Colonic mucosa (tissue), 4 donors: ENCODE data around the gene UTS2B. TPM values are rescaled to one million over a fixed set of nuclear protein-coding genes. Genes with fewer than 3 reads are reported as not detected.

Experiments
- DNase-seq: peaks from one replicate; pipeline ENCODE4 v3.0.0-alpha.2; 2020
- H3K27ac ChIP-seq: fragments of 200-600 bp; one replicate; pipeline ENCODE4 v1.8.0; 2021
- H3K27me3 ChIP-seq: fragments of 200-600 bp; one replicate; pipeline ENCODE4 v1.8.0; 2021
- H3K36me3 ChIP-seq: fragments of 200-600 bp; one replicate; pipeline ENCODE4 v1.8.0; 2021
- H3K4me1 ChIP-seq: fragments of 200-600 bp; one replicate; pipeline ENCODE4 v1.8.0; 2021; ENCODE audit warnings: mild to moderate bottlenecking
- H3K4me3 ChIP-seq: fragments of 200-600 bp; one replicate; pipeline ENCODE4 v1.8.0; 2021
- H3K9ac ChIP-seq, 2 donors: one replicate each; pipeline ENCODE4 v1.7.0; 2013; ENCODE audit warnings: control low read depth in 2 of 2, low read depth in 2 of 2, low read length in 2 of 2
- H3K9me3 ChIP-seq: fragments of 200-600 bp; one replicate; pipeline ENCODE4 v1.8.0; 2021
- intact Hi-C: fragments of 100-400 bp; cut with DNase I; formaldehyde crosslinking; loops from one replicate; pipeline ENCODE4 v1.14.1; 2022
- total RNA-seq, 2 donors: library from RNA; stranded (reverse); fragmentation: NEBNext Ultra II Directional in 1 of 2; extraction: Animal tissue kit (Norgen Biotek cat#: 25700) in 1 of 2; gene quantifications; one replicate each; pipeline ENCODE4 v1.2.1, GENCODE V29; 2021
- TF ChIP-seq, protein P1 (sequence below): fragments of 200-600 bp; IDR thresholded peaks from one replicate; pipeline ENCODE4 v1.8.0; 2022; ENCODE audit warnings: antibody characterized with exemption, mild to moderate bottlenecking
- donor health status: healthy.
- donor health status: DM: no; HTN: no; CAD: no.
- donor health status: DM: no; HTN: no; CAD: no.

Gene UTS2B
- total RNA-seq, 2 donors from 2014 or later = 0.69 TPM; not detected in 1

DNA sequence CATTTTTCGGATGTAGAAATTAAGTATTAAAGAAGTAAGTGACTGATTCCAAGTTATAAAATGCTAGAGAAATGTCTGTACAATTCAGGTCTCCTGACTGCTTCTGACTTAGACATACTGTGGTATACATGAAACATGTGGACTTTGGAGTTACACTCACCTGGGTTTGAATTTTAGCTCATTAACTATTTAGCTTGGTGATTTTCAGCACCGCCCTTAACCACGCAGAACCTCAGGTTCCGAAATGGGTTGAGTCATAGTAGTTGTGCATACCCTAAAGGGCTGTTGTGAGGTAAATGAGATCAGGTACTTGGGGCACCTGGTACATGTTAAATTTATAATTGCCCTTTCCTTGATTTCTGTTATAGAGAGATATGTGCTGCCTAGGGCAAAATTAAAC is 32.9 kb upstream of the UTS2B start:
- intact Hi-C loops = no loop called here
- no peaks in the 10 kb centered on the region for H3K27me3 ChIP-seq
- H3K4me1 ChIP-seq = no peaks in the 10 kb centered on the region
- peaks cover 7% of the 10 kb centered on the region for H3K36me3 ChIP-seq
- H3K9me3 ChIP-seq = no peaks in the 10 kb centered on the region
- H3K4me3 ChIP-seq = no peak overlapping the region
- no peak for DNase-seq
- TF ChIP-seq, protein P1, sequence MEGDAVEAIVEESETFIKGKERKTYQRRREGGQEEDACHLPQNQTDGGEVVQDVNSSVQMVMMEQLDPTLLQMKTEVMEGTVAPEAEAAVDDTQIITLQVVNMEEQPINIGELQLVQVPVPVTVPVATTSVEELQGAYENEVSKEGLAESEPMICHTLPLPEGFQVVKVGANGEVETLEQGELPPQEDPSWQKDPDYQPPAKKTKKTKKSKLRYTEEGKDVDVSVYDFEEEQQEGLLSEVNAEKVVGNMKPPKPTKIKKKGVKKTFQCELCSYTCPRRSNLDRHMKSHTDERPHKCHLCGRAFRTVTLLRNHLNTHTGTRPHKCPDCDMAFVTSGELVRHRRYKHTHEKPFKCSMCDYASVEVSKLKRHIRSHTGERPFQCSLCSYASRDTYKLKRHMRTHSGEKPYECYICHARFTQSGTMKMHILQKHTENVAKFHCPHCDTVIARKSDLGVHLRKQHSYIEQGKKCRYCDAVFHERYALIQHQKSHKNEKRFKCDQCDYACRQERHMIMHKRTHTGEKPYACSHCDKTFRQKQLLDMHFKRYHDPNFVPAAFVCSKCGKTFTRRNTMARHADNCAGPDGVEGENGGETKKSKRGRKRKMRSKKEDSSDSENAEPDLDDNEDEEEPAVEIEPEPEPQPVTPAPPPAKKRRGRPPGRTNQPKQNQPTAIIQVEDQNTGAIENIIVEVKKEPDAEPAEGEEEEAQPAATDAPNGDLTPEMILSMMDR = no peak
- H3K27ac ChIP-seq = no peak overlapping the region
- H3K9ac ChIP-seq = no peak overlapping the region

DNA sequence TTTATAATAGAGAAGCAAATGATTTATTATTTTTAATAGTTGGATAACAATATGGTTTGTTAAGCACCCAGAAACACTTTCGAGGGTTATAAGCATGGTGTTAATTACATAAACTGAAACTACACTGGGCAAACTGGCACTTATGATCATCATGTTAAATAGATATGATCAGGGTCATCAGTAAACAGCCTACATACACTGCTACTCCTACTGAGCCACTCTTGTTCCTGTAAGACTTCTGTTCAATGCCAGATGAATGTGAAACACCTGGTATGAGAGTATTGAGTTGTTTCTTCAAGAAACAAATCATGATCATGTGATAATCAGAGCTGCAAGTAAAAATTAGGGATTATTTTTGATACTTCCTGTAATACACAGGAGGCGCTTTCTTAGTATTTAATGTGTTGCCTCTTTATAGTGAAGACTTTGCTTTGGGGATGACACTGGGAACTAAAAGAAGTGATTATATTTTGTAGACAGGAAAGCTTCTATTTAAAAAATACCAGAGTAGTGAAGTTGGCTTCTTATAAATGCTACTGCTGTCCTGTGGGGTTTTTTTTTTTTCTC is 32.3 kb upstream of the UTS2B start:
- no peak overlapping the region for H3K9ac ChIP-seq
- H3K4me3 ChIP-seq = no peak overlapping the region
- no peaks in the 10 kb centered on the region for H3K9me3 ChIP-seq
- intact Hi-C loops = no loop called here
- TF ChIP-seq, protein P1 = no peak
- no peaks in the 10 kb centered on the region for H3K4me1 ChIP-seq
- H3K36me3 ChIP-seq = peaks cover 7% of the 10 kb centered on the region
- no peak overlapping the region for H3K27ac ChIP-seq
- no peak for DNase-seq
- H3K27me3 ChIP-seq = no peaks in the 10 kb centered on the region

DNA sequence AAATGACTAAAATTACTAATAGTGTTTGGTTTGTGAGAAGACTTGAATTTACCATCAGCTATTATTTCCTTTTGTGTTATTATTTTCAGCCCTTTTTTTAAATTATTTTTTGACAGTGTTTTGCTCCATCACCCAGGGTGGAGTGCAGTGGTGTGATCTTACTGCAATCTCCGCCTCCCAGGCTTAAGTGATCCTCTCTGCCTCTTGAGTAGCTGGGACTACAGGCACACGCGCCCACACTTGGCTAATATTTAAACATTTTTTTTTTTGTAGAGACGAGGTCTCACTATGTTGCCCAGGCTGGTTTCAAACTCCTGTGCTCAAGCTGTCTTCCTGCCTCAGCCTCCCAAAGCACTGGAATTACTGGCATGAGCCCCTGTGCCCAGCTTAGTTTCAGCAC is 31.7 kb upstream of the UTS2B start:
- Histone ChIP-seq H3K9me3 (no peaks in the 10 kb centered on the region), H3K4me1 (no peaks in the 10 kb centered on the region), H3K27ac (no peak overlapping the region), H3K27me3 (no peaks in the 10 kb centered on the region), H3K36me3 (peaks cover 7% of the 10 kb centered on the region), H3K9ac (no peak overlapping the region), H3K4me3 (no peak overlapping the region)
- TF ChIP-seq, protein P1 = no peak
- DNase-seq = no peak
- intact Hi-C loops = no loop called here

DNA sequence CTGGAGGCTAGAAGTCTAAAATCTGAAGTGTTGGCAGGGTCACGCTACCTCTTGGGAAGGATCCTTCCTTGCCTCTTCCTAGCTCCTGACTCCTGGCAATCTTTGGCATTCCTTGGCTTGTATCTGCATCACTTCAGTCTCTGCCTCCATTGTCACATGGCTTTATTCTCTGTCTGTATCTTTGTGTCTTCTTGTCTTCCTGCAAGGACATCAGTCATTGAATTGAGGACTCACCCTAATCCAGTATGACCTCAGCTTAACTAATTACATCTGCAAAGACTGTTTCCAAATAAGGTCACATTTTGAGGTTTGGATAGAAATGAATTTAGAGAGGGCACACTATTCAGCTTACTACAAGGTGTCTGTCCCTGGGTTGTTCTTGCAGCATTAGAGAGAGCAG is 31.1 kb upstream of the UTS2B start:
- no peak overlapping the region for H3K27ac ChIP-seq
- H3K9ac ChIP-seq = no peak overlapping the region
- H3K36me3 ChIP-seq = peaks cover 7% of the 10 kb centered on the region
- no peaks in the 10 kb centered on the region for H3K4me1 ChIP-seq
- TF ChIP-seq, protein P1 = no peak
- no peak overlapping the region for H3K4me3 ChIP-seq
- H3K9me3 ChIP-seq = no peaks in the 10 kb centered on the region
- no peaks in the 10 kb centered on the region for H3K27me3 ChIP-seq
- intact Hi-C loops = no loop called here
- no peak for DNase-seq

DNA sequence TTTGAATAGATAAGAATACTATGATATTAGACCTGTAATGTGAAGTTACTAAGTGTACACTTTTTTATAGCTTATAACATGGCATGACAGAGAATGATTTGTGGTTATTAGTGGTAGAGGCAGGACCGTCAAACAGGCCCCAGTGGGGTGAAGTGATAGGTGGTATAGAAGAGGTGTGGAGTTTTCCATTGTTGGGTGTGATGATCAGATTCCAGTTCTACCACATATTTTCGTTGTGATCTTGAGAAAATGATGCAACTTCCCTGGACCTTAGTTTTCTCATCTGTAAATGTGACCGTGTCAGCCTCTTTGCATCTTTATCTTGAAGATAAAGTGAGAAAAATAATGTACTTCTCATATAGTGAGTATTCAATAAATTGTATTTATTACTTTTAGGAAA is 30.3 kb upstream of the UTS2B start:
- no peaks in the 10 kb centered on the region for H3K36me3 ChIP-seq

More for the DNA sequence above, 30.3 kb upstream of the UTS2B start:
- H3K9me3 ChIP-seq = no peaks in the 10 kb centered on the region
- H3K27ac ChIP-seq = no peak overlapping the region
- H3K9ac ChIP-seq = no peak overlapping the region
- no peaks in the 10 kb centered on the region for H3K27me3 ChIP-seq
- TF ChIP-seq, protein P1 = no peak
- no peak for DNase-seq
- no peak overlapping the region for H3K4me3 ChIP-seq
- H3K4me1 ChIP-seq = no peaks in the 10 kb centered on the region
- intact Hi-C loops = no loop called here
